ENCODE measurements around the gene MIGA2. TPM values are rescaled to one million over a fixed set of nuclear protein-coding genes. Genes with fewer than 3 reads are reported as not detected.

MIGA2 gene
- total RNA-seq, 2 donors from 2014 or later = 38.5 to 41.5 TPM

Other genes with a start within 250 kb of the MIGA2 start
- gene TBC1D13, start 249.4 kb upstream of the MIGA2 start, total RNA-seq = 10 to 100 TPM; 15.9 to 17.7 TPM
- 10 to 100 TPM; 12.7 to 15.0 TPM for gene ENDOG, start 218.1 kb upstream of the MIGA2 start, total RNA-seq
- gene SPOUT1, start 206.8 kb upstream of the MIGA2 start, total RNA-seq = 10 to 100 TPM; 64.8 to 69.1 TPM
- gene KYAT1, start 154.7 kb upstream of the MIGA2 start, total RNA-seq = 10 to 100 TPM in 1 of 2 donors, 1 to 10 TPM in 1; 8.8 to 13.8 TPM
- 10 to 100 TPM; 19.2 to 20.1 TPM for gene LRRC8A, start 154.5 kb upstream of the MIGA2 start, total RNA-seq
- 1 to 10 TPM; 1.1 to 1.9 TPM for gene PHYHD1, start 115.6 kb upstream of the MIGA2 start, total RNA-seq
- 1 to 10 TPM; 6.8 to 6.9 TPM for gene DOLK, start 89.0 kb upstream of the MIGA2 start, total RNA-seq
- 10 to 100 TPM; 90.0 to 98.0 TPM for gene NUP188, start 88.9 kb upstream of the MIGA2 start, total RNA-seq
- gene SH3GLB2, start 8.3 kb upstream of the MIGA2 start, total RNA-seq = 10 to 100 TPM; 41.3 to 41.8 TPM
- 10 to 100 TPM; 17.1 to 22.3 TPM for gene DOLPP1, start 44.5 kb downstream of the MIGA2 start, total RNA-seq
- gene CRAT, start 74.2 kb downstream of the MIGA2 start, total RNA-seq = 10 to 100 TPM; 21.4 to 23.8 TPM
- gene PTPA, start 74.8 kb downstream of the MIGA2 start, total RNA-seq = 10 to 100 TPM; 85.5 to 98.3 TPM
- 1 to 10 TPM; 4.2 to 4.6 TPM for gene IER5L, start 141.6 kb downstream of the MIGA2 start, total RNA-seq

Data from activated T-cell treated with anti-CD3 and anti-CD28 coated beads, Interleukin-2, amount 50 U/mL, for 72 hours (primary cell).